Measurements from ENCODE around the gene AGAP1.

Gene AGAP1

GRCh38 chr2:235489897-235490296 lies 3.9 kb upstream of the AGAP1 start:
- no peak for DNase-seq

- no peak for DNase-seq
Observed at GRCh38 chr2:235492850-235493344, 946 bp upstream of the AGAP1 start.

GRCh38 chr2:235493402-235493774 lies 455 bp upstream of the AGAP1 start:
- no peak for DNase-seq

- DNase-seq = peak in 3 of 4 experiments; percentile 1 to 25 (median 6)
Observed at GRCh38 chr2:235494716-235495372, 1.0 kb downstream of the AGAP1 start.

- DNase-seq = no peak
Observed at GRCh38 chr2:235495373-235496238, 1.8 kb downstream of the AGAP1 start.

- no peak for DNase-seq
Observed at GRCh38 chr2:235496239-235496621, 2.4 kb downstream of the AGAP1 start.

GRCh38 chr2:235497096-235497495 lies 3.3 kb downstream of the AGAP1 start:
- no peak for DNase-seq

GRCh38 chr2:235498541-235498940 lies 4.7 kb downstream of the AGAP1 start:
- DNase-seq = no peak

GRCh38 chr2:235498946-235499812 lies 5.3 kb downstream of the AGAP1 start:
- no peak for DNase-seq

- DNase-seq = no peak
Observed at GRCh38 chr2:235500110-235500760, 6.4 kb downstream of the AGAP1 start.

- no peak for DNase-seq
Observed at GRCh38 chr2:235500761-235501672, 7.2 kb downstream of the AGAP1 start.

- DNase-seq = no peak
Observed at GRCh38 chr2:235501673-235502031, 7.8 kb downstream of the AGAP1 start.

GRCh38 chr2:235502336-235502735 lies 8.5 kb downstream of the AGAP1 start:
- no peak for DNase-seq

- DNase-seq = no peak
Observed at GRCh38 chr2:235504441-235505180, 10.8 kb downstream of the AGAP1 start.

- no peak for DNase-seq
Observed at GRCh38 chr2:235505181-235505741, 11.4 kb downstream of the AGAP1 start.

GRCh38 chr2:235506291-235506996 lies 12.6 kb downstream of the AGAP1 start:
- no peak for DNase-seq

- no peak for DNase-seq
Observed at GRCh38 chr2:235506997-235507615, 13.3 kb downstream of the AGAP1 start.

GRCh38 chr2:235507928-235508327 lies 14.1 kb downstream of the AGAP1 start:
- no peak for DNase-seq
